Kidney (tissue), 14 donors: ENCODE results near the gene OXER1. TPM values are rescaled to one million over a fixed set of nuclear protein-coding genes. Genes with fewer than 3 reads are reported as not detected.
A peak's percentile ranks its signal among the peaks of the same experiment; 100 is the strongest.

Experiments
- DNase-seq, 5 donors: peaks; one replicate each; pipeline ENCODE4 v3.0.0-alpha.2; 2013 to 2020
- FAIRE-seq: peaks from 2 replicates; lab custom pipeline; 2012; peaks lifted over from hg19 to GRCh38; lab: Jason Lieb, UNC
- H3K27ac ChIP-seq, 2 donors: one replicate each; pipeline ENCODE4 v1.7.0; 2013; ENCODE audit warnings: low read depth in 2 of 2, low read length in 2 of 2, inconsistent platforms in 1 of 2
- H3K27me3 ChIP-seq: one replicate; pipeline ENCODE4 v1.7.1; 2013; ENCODE audit warnings: low read length, inconsistent platforms; ENCODE audit not compliant: control insufficient read depth, insufficient read depth
- H3K36me3 ChIP-seq, 3 donors: one replicate each; pipeline versions ENCODE4 v1.7.0 to v1.7.1; 2013; ENCODE audit warnings: low read length in 3 of 3, control low read depth in 1 of 3, inconsistent platforms in 1 of 3; ENCODE audit not compliant: insufficient read depth in 3 of 3, control insufficient read depth in 2 of 3
- H3K4me1 ChIP-seq, 3 donors: one replicate each; pipeline versions ENCODE4 v1.7.0 to v1.7.1; 2013; ENCODE audit warnings: low read length in 3 of 3, inconsistent platforms in 1 of 3, low read depth in 1 of 3; ENCODE audit not compliant: control insufficient read depth in 2 of 3, insufficient read depth in 2 of 3
- H3K4me3 ChIP-seq, 3 donors: one replicate each; pipeline versions ENCODE4 v1.7.0 to v1.8.1; 2013; ENCODE audit warnings: low read length in 3 of 3, control low read depth in 1 of 3, inconsistent platforms in 1 of 3
- H3K9ac ChIP-seq, 3 donors: one replicate each; pipeline versions ENCODE4 v1.7.0 to v1.7.1; 2013; ENCODE audit warnings: low read length in 3 of 3, control low read depth in 1 of 3, inconsistent platforms in 1 of 3
- H3K9me3 ChIP-seq, 3 donors: one replicate each; pipeline versions ENCODE4 v1.7.0 to v1.7.1; 2013; ENCODE audit warnings: low read length in 3 of 3, control low read depth in 1 of 3, inconsistent platforms in 1 of 3; ENCODE audit not compliant: control insufficient read depth in 2 of 3, insufficient read depth in 1 of 3
- CTCF ChIP-seq: IDR thresholded peaks from 3 replicates; pipeline ENCODE4 v1.5.1; 2012; ENCODE audit warnings: mild to moderate bottlenecking, moderate library complexity, borderline replicate concordance; ENCODE audit not compliant: insufficient read depth; ENCODE audit errors: extremely low read depth
- intact Hi-C: fragments of 100-400 bp; cut with DNase I; formaldehyde crosslinking; loops from one replicate; pipeline ENCODE4 v1.11.1; 2022
- polyA plus RNA-seq: library from polyadenylated mRNA; stranded (reverse); fragments of 350-450 nt; fragmentation: Illumina TruSeq; extraction: RNeasy Lipid Tissue Mini Kit (QIAGEN cat#74804); gene quantifications from one replicate; pipeline ENCODE4 v1.2.3, GENCODE V29; 2014; ENCODE audit warnings: low read depth, low replicate concordance; ENCODE audit not compliant: insufficient read depth
- total RNA-seq: library from RNA; stranded (reverse); fragmentation: NEBNext Ultra II Directional; extraction: Animal tissue kit (Norgen Biotek cat#: 25700); gene quantifications from one replicate; pipeline ENCODE4 v1.2.1, GENCODE V29; 2021
- donor health status: control.
- donor health status: control.
- donor health status: control.
- donor health status: control.
- donor health status: control.
- donor health status: DM: yes; HTN: yes; CAD: no.
- donor health status: Normal renal cell carcinoma (clear cell type).

OXER1 gene
- total and polyA plus RNA-seq, 2 donors from 2014 or later: 2.5 to 5.4 TPM

GRCh38 chr2:42794271-42795046 lies 30.5 kb upstream of the OXER1 start:
- FAIRE-seq (no peak), DNase-seq (peak in 2 of 5 donors; percentile 34 to 66)
- H3K9me3 ChIP-seq: no peaks in the 10 kb centered on the region
- no peaks in the 10 kb centered on the region for H3K27me3 ChIP-seq
- H3K4me3 ChIP-seq: peak overlapping the region; percentile 37 to 86 (median 76)
- intact Hi-C loops: no loop called here
- peak; percentile 21 for TF ChIP-seq CTCF
- peak overlapping the region; percentile 24 to 30 for H3K27ac ChIP-seq
- H3K36me3 ChIP-seq: peaks cover 0 to 7% (median 0%) of the 10 kb centered on the region in 3 donors
- H3K4me1 ChIP-seq: peaks cover 3 to 13% (median 6%) of the 10 kb centered on the region in 3 donors
- peak overlapping the region in 1 of 3 donors; percentile 92 for H3K9ac ChIP-seq

DNA sequence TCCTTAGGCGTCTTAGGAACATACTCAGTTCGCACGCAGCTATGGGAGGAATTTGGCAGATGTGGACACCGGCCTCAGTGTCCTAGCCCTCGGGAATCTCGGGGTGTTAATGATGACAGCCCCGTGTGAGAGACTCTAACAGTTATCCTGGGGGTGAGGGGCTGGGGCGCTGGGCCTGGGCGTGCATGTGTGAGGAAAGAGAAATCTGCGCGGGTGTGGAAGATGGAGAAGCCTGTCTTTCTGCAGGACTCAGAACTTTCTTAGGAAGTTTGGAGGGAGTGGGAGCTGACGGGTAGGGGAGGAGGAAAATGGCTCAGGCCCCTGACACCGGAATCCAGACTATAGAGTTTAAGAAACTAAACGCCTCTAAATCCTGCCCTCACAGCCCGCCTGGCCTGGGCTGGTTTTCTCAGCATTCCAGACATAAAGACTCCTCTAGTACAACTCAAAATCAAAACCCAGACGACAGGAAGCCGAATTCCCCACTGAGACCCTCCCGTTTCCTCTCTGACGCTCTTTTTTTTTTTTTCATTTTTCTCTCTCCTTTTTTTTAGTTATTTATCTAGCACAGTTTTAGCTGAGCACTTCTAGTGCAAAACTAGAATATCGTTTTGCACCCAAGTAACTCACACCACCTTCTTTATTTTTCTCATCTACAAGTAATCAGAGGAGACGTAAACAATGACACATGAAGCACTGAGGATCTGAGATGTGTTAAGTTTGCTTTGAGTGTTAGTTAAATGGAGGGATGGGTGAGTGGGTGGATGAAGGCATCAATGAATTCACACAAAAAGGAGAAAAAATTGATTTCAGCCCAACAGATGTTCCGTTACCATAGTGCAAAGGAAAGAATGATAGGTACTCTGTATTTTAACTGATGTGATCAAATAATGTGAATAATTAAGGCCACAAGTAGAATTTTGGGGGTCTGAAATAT lies 29.7 kb upstream of the OXER1 start:
- no peak for FAIRE-seq
- Histone ChIP-seq H3K9ac (peak overlapping the region; percentile 43 to 92 (median 87)), H3K27ac (peak overlapping the region; percentile 93 to 95)

More for the DNA sequence above, 29.7 kb upstream of the OXER1 start:
- H3K4me1 ChIP-seq: peaks cover 3 to 17% (median 12%) of the 10 kb centered on the region in 3 donors
- no peaks in the 10 kb centered on the region for H3K9me3 ChIP-seq
- peaks cover 0 to 7% (median 0%) of the 10 kb centered on the region in 3 donors for H3K36me3 ChIP-seq
- H3K27me3 ChIP-seq: no peaks in the 10 kb centered on the region
- intact Hi-C loops: no loop called here
- peak overlapping the region; percentile 62 to 86 (median 76) for H3K4me3 ChIP-seq
- TF ChIP-seq CTCF: no peak
- peak in 4 of 5 donors; percentile 67 to 90 (median 72) for DNase-seq
